ENCODE measurements around the gene AMPD3.

DNA sequence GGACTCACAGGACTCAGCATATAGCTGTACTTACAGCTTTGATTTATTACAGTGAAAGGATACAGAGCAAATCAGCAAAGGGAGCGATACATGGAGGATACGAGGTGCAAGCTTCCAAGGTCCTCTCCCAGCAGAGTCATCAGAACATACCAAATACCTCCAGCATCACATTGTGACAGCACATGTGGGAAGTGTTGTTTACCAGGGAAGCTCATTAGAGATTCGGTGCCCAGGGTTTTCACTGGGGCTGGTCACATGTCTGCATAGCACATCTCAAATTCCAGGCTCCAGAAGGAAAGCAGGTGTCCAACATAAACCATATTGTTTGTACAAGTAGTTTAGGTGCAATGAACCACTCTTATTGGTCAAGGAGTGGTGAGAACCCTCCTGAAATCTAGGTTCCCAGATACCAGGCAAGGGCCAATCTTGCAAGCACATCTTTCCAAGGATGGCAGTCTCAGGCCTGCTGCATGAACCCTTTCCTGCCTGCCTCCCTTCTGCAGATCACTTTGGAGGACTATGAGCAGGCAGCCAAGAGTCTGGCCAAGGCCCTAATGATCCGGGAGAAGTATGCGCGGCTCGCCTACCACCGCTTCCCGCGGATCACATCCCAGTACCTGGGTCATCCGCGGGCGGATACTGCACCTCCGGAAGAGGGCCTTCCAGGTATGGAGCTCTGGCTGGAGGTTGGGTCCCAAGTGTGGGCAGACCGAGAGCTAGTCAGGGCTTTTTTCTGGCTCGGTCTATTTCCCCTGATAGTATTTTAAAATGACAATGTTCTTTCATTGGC lies 26.7 kb downstream of the AMPD3 start:
- TF ChIP-seq POLR2A (IDR thresholded peaks at IDR 0.05; ENCODE audit: low read depth): no peak
- TF ChIP-seq, protein P1, sequence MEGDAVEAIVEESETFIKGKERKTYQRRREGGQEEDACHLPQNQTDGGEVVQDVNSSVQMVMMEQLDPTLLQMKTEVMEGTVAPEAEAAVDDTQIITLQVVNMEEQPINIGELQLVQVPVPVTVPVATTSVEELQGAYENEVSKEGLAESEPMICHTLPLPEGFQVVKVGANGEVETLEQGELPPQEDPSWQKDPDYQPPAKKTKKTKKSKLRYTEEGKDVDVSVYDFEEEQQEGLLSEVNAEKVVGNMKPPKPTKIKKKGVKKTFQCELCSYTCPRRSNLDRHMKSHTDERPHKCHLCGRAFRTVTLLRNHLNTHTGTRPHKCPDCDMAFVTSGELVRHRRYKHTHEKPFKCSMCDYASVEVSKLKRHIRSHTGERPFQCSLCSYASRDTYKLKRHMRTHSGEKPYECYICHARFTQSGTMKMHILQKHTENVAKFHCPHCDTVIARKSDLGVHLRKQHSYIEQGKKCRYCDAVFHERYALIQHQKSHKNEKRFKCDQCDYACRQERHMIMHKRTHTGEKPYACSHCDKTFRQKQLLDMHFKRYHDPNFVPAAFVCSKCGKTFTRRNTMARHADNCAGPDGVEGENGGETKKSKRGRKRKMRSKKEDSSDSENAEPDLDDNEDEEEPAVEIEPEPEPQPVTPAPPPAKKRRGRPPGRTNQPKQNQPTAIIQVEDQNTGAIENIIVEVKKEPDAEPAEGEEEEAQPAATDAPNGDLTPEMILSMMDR (IDR thresholded peaks at IDR 0.05): no peak
